ENCODE results near the gene PMM2.

GRCh38 chr16:8853611-8854010 is 56.0 kb downstream of the PMM2 start:
- TF ChIP-seq CTCF (IDR thresholded peaks at IDR 0.05) (no peak), POLR2A (IDR thresholded peaks at IDR 0.05) (no peak), EP300 (IDR thresholded peaks at IDR 0.05) (no peak), POLR2AphosphoS5 (IDR thresholded peaks at IDR 0.05) (no peak)
